Testis (tissue), 3 donors: ENCODE results near the gene MYO1F. TPM values are rescaled to one million over a fixed set of nuclear protein-coding genes. Genes with fewer than 3 reads are reported as not detected.
A peak's percentile ranks its signal among the peaks of the same experiment; 100 is the strongest.

ENCODE experiments used
- DNase-seq: peaks from one replicate; pipeline ENCODE4 v3.0.0-alpha.2; 2019
- H3K27ac ChIP-seq, 2 donors: fragments of 200-600 bp; sonication (generic); one replicate each; pipeline ENCODE4 v1.5.1; 2019
- H3K27me3 ChIP-seq: fragments of 200-600 bp; sonication (generic); one replicate; pipeline ENCODE4 v1.5.1; 2019
- H3K36me3 ChIP-seq: fragments of 200-600 bp; sonication (generic); one replicate; pipeline ENCODE4 v1.5.1; 2017; ENCODE audit warnings: low read depth; ENCODE audit errors: missing control alignments
- H3K4me1 ChIP-seq: fragments of 200-600 bp; sonication (generic); one replicate; pipeline ENCODE4 v1.5.1; 2019
- H3K4me3 ChIP-seq, 2 donors: fragments of 200-600 bp; sonication (generic); one replicate each; pipeline ENCODE4 v1.5.1; 2017 to 2019
- H3K9me3 ChIP-seq: fragments of 200-600 bp; sonication (generic); one replicate; pipeline ENCODE4 v1.5.1; 2017
- POLR2A ChIP-seq: fragments of 450-650 bp; IDR thresholded peaks from one replicate; pipeline ENCODE4 v1.6.1; 2017; ENCODE audit warnings: antibody characterized with exemption, mild to moderate bottlenecking, moderate library complexity
- WGBS, 2 donors: methylation state at CpG; one replicate each; pipeline ENCODE4 v1.1.5; 2018; 5-methylcytosine and 5-hydroxymethylcytosine counted together
- intact Hi-C: fragments of 100-400 bp; cut with DNase I; formaldehyde crosslinking; loops from one replicate; pipeline ENCODE4 v1.15.1; 2023; ENCODE audit warnings: low total_unique reads
- polyA plus RNA-seq: library from polyadenylated mRNA; stranded (reverse); fragments of 350-450 nt; fragmentation: Illumina TruSeq; extraction: RNeasy Lipid Tissue Mini Kit (QIAGEN cat#74804); gene quantifications from one replicate; pipeline ENCODE4 v1.2.3, GENCODE V29; 2014; ENCODE audit warnings: low read depth, low replicate concordance; ENCODE audit not compliant: insufficient read depth
- total RNA-seq, 2 donors: library from RNA; depleted of rRNA; stranded (reverse); fragments of >200 nt; gene quantifications; one replicate each; pipeline ENCODE4 v1.2.3, GENCODE V29; 2016
- TF ChIP-seq, protein P1 (sequence below), 3 experiments: fragments of 450-650 bp in 2 of 3; fragments of 200-600 bp in 1 of 3; sonication (generic) in 1 of 3; IDR thresholded peaks; one replicate each; pipeline ENCODE4 v1.5.1; 2016 to 2019; ENCODE audit warnings: antibody characterized with exemption in 3 of 3, mild to moderate bottlenecking in 2 of 3, moderate library complexity in 1 of 3

The MYO1F gene
- total and polyA plus RNA-seq, 3 donors from 2014 or later = 4.7 to 6.7 (median 5.9) TPM

DNA sequence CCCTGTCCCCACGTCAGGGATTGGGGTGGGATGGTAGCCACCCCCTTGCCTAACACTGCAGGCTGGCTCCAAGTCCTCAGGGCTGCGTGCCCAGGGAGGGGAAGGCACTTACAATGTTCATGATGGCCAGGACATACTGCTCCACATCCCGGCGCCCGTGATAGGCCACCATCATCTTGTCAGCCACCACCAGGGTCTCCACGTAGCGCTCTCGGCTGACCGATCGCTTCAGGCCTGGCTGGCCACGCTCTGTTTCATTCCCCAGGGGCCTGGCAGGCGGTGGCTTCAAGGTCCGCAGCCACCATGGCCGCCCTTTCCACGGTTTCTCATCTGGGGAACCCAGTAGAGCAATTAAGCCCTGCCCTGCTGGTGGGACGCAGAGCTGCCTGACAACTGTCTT lies 23.6 kb upstream of the MYO1F start:
- Histone ChIP-seq H3K27ac (no peak overlapping the region), H3K4me1 (no peaks in the 10 kb centered on the region), H3K9me3 (no peaks in the 10 kb centered on the region), H3K4me3 (no peak overlapping the region), H3K27me3 (no peaks in the 10 kb centered on the region), H3K36me3 (no peaks in the 10 kb centered on the region)
- WGBS, 2 donors = 96% methylated on average over 16 of the region's 16 CpGs
- no peak for DNase-seq
- TF ChIP-seq POLR2A = no peak
- TF ChIP-seq, protein P1, sequence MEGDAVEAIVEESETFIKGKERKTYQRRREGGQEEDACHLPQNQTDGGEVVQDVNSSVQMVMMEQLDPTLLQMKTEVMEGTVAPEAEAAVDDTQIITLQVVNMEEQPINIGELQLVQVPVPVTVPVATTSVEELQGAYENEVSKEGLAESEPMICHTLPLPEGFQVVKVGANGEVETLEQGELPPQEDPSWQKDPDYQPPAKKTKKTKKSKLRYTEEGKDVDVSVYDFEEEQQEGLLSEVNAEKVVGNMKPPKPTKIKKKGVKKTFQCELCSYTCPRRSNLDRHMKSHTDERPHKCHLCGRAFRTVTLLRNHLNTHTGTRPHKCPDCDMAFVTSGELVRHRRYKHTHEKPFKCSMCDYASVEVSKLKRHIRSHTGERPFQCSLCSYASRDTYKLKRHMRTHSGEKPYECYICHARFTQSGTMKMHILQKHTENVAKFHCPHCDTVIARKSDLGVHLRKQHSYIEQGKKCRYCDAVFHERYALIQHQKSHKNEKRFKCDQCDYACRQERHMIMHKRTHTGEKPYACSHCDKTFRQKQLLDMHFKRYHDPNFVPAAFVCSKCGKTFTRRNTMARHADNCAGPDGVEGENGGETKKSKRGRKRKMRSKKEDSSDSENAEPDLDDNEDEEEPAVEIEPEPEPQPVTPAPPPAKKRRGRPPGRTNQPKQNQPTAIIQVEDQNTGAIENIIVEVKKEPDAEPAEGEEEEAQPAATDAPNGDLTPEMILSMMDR (IDR thresholded peaks at IDR 0.05) = no peak
- intact Hi-C loops = no loop called here

GRCh38 chr19:8600064-8600463 lies 22.8 kb upstream of the MYO1F start:
- no peak for DNase-seq
- no peak for TF ChIP-seq POLR2A
- TF ChIP-seq, protein P1 (IDR thresholded peaks at IDR 0.05) = no peak
- WGBS, 2 donors = 91 to 98% methylated on average over 2 of the region's 2 CpGs
- no peaks in the 10 kb centered on the region for H3K36me3 ChIP-seq
- H3K27ac ChIP-seq = no peak overlapping the region
- H3K4me3 ChIP-seq = no peak overlapping the region
- intact Hi-C loops = no loop called here
- H3K27me3 ChIP-seq = no peaks in the 10 kb centered on the region
- H3K4me1 ChIP-seq = peaks cover 6% of the 10 kb centered on the region
- no peaks in the 10 kb centered on the region for H3K9me3 ChIP-seq

- no peak for DNase-seq
- no peak overlapping the region for H3K4me3 ChIP-seq
- peaks cover 8% of the 10 kb centered on the region for H3K4me1 ChIP-seq
- WGBS, 2 donors = 87 to 94% methylated on average over 11 to 23 of the region's 23 CpGs
- H3K27ac ChIP-seq = no peak overlapping the region
- no peaks in the 10 kb centered on the region for H3K36me3 ChIP-seq
- H3K9me3 ChIP-seq = no peaks in the 10 kb centered on the region
- intact Hi-C loops = no loop called here
- no peaks in the 10 kb centered on the region for H3K27me3 ChIP-seq
- TF ChIP-seq, protein P1 (IDR thresholded peaks at IDR 0.05) = no peak
- TF ChIP-seq POLR2A = no peak
Measured at GRCh38 chr19:8596168-8596567, 18.9 kb upstream of the MYO1F start.

- TF ChIP-seq, protein P1 (IDR thresholded peaks at IDR 0.05) = no peak
- TF ChIP-seq POLR2A = no peak
- no peak for DNase-seq
- Histone ChIP-seq H3K9me3 (no peaks in the 10 kb centered on the region), H3K36me3 (no peaks in the 10 kb centered on the region), H3K4me3 (no peak overlapping the region), H3K27ac (peak overlapping the region in 1 of 2 donors; percentile 4), H3K4me1 (peaks cover 8% of the 10 kb centered on the region), H3K27me3 (no peaks in the 10 kb centered on the region)
- intact Hi-C loops = no loop called here
- WGBS, 2 donors = 58 to 72% methylated on average over 9 to 15 of the region's 15 CpGs
Measured at GRCh38 chr19:8595651-8596050, 18.4 kb upstream of the MYO1F start.

DNA sequence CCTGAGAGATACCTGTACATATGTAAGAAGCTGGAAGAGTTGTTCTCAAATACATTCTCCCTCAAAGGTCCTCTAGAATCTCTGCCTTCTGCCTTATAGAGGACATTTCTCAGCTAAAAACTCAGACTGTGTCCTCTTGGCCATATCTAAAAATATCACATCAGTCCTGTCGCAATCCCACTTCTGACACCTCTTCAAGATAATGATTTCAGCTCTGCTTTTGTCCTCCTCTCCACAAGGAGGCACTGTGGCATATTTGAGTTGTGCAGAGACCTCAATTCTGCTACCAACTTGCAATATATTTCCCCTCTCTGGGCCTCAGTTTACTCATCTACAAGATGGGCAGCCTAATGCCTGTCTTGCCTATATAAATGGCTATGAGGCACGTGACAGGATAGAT lies 16.7 kb upstream of the MYO1F start:
- Histone ChIP-seq H3K9me3 (no peaks in the 10 kb centered on the region), H3K36me3 (no peaks in the 10 kb centered on the region), H3K27me3 (no peaks in the 10 kb centered on the region), H3K4me1 (peaks cover 8% of the 10 kb centered on the region), H3K4me3 (no peak overlapping the region), H3K27ac (no peak overlapping the region)
- WGBS, 2 donors = 93 to 97% methylated on average over 2 of the region's 2 CpGs
- TF ChIP-seq, protein P1 (IDR thresholded peaks at IDR 0.05) = peak in 2 of 3 experiments; percentile 11 to 27
- no peak for TF ChIP-seq POLR2A
- DNase-seq = no peak
- intact Hi-C loops = no loop called here
